HG02610 (cell line): ENCODE data around the gene MYLK4.

Experiments
- ATAC-seq: cut with Tn5 transposase; IDR thresholded peaks from one replicate; pipeline ENCODE4 v1.9.1; 2021; ENCODE audit warnings: mild to moderate bottlenecking, moderate library complexity; ENCODE audit not compliant: unreplicated experiment

The MYLK4 gene

GRCh38 chr6:2737885-2738284 lies 12.8 kb downstream of the MYLK4 start:
- ATAC-seq = no peak

DNA sequence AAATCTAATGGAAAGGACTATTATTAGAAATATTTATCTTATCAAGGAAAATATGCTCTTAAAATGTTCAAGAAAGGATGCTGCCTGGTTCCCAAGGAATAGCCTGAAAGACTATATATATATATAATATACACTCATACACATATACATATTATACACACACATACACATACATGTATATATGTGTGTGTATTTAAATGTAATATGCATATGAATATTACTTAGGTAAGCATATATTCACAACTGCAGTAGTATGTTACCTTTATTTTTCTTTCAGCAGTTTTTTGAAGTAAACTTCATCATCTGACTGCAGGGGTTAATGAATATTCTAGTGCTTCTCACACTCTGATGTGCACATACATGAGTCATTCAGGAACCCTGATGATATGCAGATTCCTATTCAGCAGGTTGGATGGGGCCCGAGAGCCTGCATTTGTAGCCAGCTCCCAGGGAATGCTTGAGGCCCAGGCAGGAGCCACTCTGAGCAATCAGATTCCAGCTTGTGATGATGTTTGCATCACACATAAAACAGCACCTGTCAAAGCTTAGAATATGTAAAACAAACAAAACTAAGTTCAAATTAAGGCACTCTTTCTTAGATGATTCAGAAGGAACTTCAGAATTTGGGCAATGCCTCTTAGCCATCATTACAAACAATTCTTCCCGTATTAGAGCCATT lies 16.1 kb downstream of the MYLK4 start:
- ATAC-seq = no peak

DNA sequence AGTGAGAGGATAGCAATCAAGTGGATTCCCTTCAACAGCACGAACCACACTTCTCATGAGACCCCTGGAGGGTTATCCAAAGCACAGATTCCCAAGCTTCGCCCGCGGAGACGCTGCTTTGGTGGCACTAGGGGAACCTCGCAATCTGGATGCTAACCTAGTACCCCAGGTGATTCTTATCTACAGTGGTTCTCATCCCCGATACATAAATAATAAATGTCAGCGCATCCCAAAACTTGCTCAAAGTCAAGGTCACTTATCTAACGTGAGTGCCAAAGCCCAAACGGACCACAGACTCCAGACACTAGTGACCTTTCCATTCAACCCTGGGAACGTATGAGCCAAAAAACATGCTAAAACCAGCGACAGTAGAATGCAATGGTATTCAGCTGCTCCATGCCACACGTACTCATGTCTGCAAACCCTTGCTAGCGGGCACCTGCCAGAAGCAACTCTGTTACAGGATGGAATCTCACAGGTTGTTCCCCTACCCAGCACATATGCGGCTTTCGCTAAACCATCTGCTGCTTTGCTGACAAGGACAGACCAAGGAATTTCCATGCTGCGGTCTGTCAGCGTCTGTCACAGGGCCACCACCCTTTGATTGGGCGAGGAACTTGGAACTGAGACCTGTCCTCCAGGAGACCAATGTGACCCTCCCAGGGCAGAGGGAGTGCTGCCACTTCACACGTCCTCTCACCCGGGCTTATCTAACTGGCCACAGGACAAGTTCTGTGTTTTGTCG lies 16.8 kb downstream of the MYLK4 start:
- ATAC-seq = no peak

DNA sequence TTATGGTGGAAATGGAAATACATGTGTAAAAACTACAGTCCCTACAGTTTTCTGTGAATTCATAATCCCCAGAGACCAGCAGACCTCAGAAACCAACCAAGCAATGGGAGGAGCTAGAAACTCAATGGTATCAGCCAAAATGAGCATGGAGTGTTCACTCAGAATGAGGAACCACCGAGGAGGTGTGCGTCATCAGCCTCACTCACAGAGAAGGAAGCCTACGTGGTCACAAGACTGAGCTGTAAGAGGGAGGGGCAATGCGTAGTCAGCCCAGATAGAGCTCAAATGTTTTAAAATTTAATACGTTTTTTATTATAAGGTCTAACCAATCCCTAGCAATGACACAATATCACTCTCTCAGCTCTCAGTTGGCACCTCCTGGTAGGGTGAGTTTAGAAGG lies 17.4 kb downstream of the MYLK4 start:
- peak; percentile 93 for ATAC-seq

DNA sequence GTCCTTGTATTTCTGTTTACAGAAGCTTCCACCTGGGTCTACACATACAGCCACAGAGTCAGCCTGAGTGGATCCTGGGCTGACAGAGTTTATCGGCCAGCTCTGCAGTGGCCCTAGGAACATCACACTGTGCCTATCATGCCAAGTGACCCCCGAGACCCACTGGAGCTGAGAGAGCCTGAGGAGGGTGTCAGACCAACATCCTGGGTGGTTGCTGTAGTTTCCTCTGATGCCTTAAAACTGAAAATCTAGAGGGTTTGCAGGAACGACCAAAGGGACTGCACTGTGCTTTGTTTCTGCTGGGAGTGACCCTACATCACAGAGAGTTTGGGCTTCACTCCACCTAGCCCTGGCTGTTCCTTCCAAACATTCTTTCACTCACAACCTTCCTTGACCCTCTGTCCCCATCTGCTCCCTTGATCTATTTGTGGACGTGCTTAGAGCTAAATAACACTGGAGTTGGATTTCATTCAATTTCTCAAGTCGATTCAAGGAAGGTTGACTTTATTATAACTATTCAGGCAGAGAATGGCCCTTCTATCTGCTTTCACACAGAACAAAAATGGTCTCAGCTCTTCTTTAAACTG lies 18.1 kb downstream of the MYLK4 start:
- ATAC-seq = no peak

GRCh38 chr6:2731281-2731909 lies 19.3 kb downstream of the MYLK4 start:
- ATAC-seq = no peak

DNA sequence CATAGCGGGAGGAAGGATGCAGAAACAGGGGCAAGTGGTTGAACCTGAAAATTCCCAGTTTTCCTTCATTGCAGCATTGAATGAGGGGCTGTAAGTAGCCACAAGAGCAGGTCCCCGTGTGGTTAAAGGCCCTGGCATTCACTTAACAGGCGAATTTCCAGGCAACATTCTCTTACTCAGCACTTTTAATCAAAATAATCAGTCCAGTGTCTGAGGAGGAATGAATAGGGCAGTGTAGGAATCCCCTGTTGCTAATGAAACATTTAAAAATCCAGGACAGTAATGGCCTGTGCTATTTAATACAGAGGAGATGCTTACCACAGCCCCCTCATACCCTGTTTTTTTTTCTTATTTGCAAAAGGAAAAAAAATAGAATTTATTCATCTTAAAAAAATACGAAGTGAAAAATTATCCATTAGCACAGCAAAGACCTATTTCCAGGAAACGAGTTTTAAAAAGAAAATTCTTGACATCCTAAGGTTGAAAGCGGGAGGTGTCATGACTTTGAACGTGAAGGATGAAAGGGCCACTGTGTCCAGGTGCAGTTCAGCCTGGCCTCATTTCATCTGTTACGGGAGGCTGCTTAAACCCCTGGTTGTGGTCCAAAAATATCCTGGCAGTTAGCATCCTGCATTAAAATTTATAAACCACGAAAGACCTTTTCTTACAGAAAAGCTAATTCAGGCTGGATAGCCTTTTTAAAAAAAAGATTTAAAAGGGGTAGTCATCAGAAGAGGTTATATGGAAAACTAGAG lies 20.2 kb downstream of the MYLK4 start:
- no peak for ATAC-seq

DNA sequence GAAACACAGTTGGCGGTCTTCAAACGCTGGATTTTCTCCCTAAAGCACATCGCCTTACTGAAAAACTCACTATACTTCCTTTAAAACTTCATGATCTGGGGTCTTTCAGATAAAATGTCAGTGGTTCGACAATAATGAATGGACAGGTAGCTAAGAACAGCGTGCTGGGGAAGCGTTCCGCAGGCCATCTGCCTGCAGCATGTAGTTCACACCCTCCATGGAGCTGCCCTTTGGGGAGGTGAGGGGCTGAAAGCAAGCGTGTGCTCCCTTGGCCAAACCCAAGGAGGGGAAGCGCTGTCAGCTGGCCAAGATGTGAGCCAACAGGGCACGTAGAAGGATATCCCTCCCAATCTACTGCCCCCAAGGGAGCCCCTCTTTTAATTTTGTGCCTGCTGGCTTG lies 20.8 kb downstream of the MYLK4 start:
- ATAC-seq = no peak

- peak; percentile 61 for ATAC-seq
These were observed 24.6 kb downstream of the MYLK4 start for GRCh38 chr6:2725999-2726567.

GRCh38 chr6:2725364-2725988 lies 25.2 kb downstream of the MYLK4 start:
- no peak for ATAC-seq

DNA sequence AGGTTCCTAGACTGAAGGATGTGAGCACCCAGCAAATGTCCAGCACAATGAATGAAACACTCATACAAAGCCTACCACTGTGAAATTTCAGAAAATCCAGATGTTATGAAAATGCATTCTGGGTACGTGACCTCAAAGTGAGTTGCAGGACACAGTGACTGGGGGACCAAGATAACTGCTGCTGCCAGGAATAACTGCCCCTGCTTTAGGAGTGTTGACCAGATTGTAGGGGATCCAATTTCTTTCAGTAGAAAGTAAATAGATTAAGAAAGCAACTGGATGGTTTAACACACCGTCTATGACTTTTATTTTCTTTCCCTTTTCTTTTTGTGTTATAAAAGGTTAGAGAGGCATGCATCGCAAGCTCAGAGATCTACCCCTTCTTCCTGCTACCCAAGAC lies 29.5 kb downstream of the MYLK4 start:
- ATAC-seq = no peak

GRCh38 chr6:2719093-2719455 lies 31.6 kb downstream of the MYLK4 start:
- no peak for ATAC-seq

GRCh38 chr6:2718334-2719092 lies 32.2 kb downstream of the MYLK4 start:
- no peak for ATAC-seq

DNA sequence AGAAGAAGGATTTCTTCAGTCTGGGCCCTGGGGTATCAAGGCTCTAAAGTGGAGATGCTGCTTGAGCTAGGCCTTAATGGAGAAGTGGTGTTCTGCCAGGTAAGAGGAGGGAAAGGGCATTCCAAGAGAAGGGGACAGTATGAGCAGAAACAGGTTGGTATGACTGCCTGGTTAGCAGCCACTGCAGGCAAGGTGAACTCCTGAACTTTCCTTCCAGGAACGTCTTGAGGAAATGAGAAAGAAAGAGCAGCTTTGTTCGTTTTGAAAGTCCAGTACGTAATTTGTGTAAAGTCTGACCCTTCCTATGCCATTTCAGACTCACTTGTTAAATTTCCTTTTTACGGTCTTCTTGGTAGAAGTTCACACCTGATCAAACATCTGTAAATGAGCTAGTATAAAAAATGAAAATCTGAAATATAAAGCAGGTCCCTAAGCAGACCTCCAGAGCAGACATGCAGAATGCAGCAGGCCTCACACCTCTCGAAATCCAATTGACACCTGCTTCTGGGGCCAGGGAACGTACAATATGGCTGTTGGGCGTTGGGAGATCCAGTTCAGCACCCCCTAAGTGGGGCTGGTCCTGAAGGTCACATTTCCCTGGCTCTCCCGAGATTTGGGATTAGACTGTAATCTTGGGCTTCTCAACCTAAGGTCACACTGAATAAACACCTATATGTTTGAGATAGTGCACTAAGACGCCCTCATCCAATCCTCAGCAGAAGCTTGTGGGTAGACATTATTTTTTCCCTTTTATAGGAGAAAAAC lies 33.6 kb downstream of the MYLK4 start:
- ATAC-seq = no peak

DNA sequence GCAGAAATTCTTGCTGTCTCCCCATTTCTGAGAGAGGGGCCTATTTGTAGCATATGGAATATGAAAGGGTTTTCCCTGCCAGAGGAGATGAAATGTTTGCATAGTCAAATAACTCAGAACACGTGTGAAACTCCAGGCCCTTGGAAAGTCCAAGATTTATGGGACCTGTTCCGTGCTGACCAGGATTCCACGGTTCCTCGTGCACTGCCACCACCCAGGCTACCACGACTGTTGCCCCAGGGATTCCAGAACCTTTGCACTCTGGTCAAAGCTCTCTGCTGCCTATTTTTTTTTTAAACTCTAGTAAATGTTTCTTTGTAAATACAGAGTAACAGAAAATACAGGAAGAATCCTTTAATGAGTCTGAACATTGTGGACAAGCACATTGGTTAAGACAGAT lies 35.0 kb downstream of the MYLK4 start:
- ATAC-seq = no peak

DNA sequence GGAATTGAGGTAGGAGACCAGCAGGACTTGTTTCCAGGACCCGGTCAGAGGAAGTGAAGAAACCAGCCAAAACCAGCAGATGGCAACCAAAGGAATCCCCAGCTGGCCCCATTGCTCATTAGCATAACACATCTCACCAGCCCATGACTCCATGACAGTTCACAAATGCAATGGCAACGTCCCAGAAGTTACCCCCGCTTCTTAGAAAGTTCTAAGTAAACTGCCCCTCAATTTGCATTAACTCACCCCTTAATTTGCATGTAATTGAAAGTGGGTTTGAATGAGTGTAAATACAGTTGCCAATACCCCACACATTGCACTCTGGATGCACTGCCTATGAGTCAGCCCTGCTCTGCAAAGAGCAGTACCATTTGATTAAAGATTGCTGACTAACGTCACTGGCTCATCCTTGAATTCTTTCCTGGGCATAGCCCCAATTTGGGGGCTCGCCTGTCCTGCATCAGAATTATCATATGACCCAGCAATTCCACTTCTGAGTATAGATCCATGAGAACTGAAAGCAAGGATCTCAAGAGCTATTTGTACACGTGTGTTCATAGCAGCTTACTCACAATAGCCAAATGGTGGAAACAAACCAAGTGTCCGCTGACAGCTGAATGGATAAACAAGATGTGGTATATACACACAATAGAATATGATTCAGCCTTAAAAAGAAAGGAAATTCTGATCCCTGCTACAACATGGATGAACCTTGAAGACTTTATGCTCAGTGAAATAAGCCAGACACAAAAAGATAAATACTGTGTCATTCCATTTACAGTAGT lies 36.4 kb downstream of the MYLK4 start:
- no peak for ATAC-seq

DNA sequence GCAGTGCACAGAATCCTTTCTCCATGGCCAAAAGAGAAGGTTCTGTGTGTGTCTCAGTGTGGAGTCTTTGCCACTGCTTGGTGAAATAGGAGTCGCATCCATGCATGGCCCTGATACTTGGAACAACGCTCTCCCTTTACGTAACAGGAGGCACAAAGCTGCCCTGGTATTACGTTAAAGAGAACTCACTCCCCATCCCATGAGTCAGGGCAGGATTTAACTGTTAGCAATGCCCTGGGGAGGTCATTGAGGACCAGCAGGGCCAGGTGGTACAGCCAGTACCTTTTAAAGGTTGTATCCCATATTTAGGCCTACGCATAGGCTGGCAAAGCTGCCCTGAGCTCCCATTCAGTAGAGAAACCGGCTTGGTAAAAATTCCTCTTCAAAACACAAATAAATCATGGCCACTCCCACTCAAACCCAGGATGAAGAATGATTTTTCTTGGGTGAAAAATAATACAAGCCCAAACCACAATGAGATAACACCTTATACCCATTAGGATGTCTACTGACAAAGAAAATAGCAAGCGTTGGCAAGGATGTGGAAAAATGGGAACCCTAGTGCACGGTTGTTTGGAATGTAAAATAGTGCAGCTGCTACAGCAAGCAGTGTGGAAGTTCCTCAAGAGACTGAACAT lies 37.1 kb downstream of the MYLK4 start:
- no peak for ATAC-seq

DNA sequence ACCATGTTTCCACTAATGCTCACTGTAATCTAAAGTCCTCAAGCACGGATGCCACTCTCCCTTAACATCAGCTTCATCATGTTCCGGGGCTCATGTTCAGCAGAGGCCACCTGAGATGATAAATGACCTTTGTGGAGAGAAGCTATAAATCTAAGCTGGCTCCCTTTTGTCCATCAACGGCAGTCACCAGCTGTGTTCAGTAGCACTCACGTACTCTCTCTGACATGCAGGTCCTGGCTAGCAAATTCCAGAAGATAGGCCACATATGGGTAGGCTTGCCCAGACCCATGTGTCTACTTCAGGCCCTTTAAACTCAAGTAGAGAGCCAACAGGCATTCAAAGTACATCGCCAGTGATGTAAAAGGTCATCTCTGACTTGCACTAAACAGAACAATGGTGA lies 38.6 kb downstream of the MYLK4 start:
- ATAC-seq = no peak
